HCT116 (cell line): Measurements from ENCODE around the gene DENND1C. TPM values are rescaled to one million over a fixed set of nuclear protein-coding genes. Genes with fewer than 3 reads are reported as not detected.

Experiments
- ATAC-seq: fragments of 200-7000 bp; cut with Tn5 transposase; 2 replicates; pipeline ENCODE4 v1.9.1; 2020; ENCODE audit warnings: mild to moderate bottlenecking, moderate library complexity
- BruUV-seq: library from RNA; stranded (reverse); fragments of 400-500 nt; replicated peaks from 2 replicates; lab custom pipeline; 2021; lab: Mats Ljungman, UMichigan
- CTCF ChIA-PET: fragments of 300-600 bp; sonication (Branson Sonifier 250); formaldehyde crosslinking; loops from one replicate; lab custom pipeline; 2021; ENCODE audit warnings: antibody characterized with exemption; lab: Charles Lee
- POLR2A ChIA-PET: fragments of 300-600, 350-600 bp; sonication (Branson Sonifier 250); formaldehyde crosslinking; loops from one replicate; lab custom pipeline; 2021; ENCODE audit warnings: antibody characterized with exemption; lab: Charles Lee
- RAD21 ChIA-PET, 2 experiments: fragments of 300-600 bp; sonication (Branson Sonifier 250); formaldehyde crosslinking; loops; one replicate each; lab custom pipeline; 2023; ENCODE audit warnings: low total read pairs in 2 of 2; ENCODE audit not compliant: uncharacterized antibody in 2 of 2, unreplicated experiment in 2 of 2, low non-redundant PET in 1 of 2; lab: Charles Lee
- DNase-seq: peaks from one replicate; pipeline ENCODE4 v3.0.0-alpha.2; 2010; ENCODE audit warnings: low read depth, low spot score
- H2AFZ ChIP-seq: fragments of 200-600 bp; shearing (Covaris generic), sonication (generic); 2 replicates; pipeline ENCODE4 v1.6.1; 2017; ENCODE audit warnings: low read depth, mixed run types, mixed read lengths, antibody characterized with exemption, low read length; ENCODE audit not compliant: poor library complexity, severe bottlenecking
- H3K27ac ChIP-seq: 2 replicates; pipeline ENCODE4 v1.5.1; 2012; ENCODE audit warnings: low read depth, low read length
- H3K27me3 ChIP-seq: fragments of 200-600 bp; sonication (generic); 2 replicates; pipeline ENCODE4 v1.6.1; 2016; ENCODE audit warnings: mixed run types, low read length, mixed read lengths; ENCODE audit not compliant: insufficient read depth
- H3K36me3 ChIP-seq, 2 experiments: fragments of 200-500 bp in 1 of 2; fragments of 200-600 bp in 1 of 2; sonication (Bioruptor generic) in 1 of 2; sonication (generic) in 1 of 2; 2 replicates each; pipeline versions ENCODE4 v1.5.1 to v1.6.1; 2014 to 2016; ENCODE audit warnings: low read length in 2 of 2, inconsistent platforms in 1 of 2, mixed read lengths in 1 of 2, mixed run types in 1 of 2; ENCODE audit not compliant: insufficient read depth in 2 of 2, control insufficient read depth in 1 of 2
- H3K4me1 ChIP-seq, 2 experiments: fragments of 200-600 bp in 1 of 2; sonication (generic) in 1 of 2; 2 replicates each; pipeline versions ENCODE4 v1.5.1 to v1.6.1; 2012 to 2017; ENCODE audit warnings: low read length in 2 of 2, inconsistent platforms in 1 of 2, mild to moderate bottlenecking in 1 of 2, mixed read lengths in 1 of 2, mixed run types in 1 of 2, moderate library complexity in 1 of 2; ENCODE audit not compliant: insufficient read depth in 2 of 2, control insufficient read depth in 1 of 2
- H3K4me2 ChIP-seq: fragments of 200-600 bp; sonication (generic); 2 replicates; pipeline ENCODE4 v1.6.1; 2017; ENCODE audit warnings: mixed run types, low read length, mixed read lengths
- H3K4me3 ChIP-seq, 2 experiments: fragments of 200-600 bp in 1 of 2; sonication (generic) in 1 of 2; replicated peaks in 1 of 2; 2 replicates each; pipeline ENCODE4 v1.5.1; 2011 to 2016; ENCODE audit warnings: low read length in 2 of 2, control low read depth in 1 of 2, low read depth in 1 of 2, mild to moderate bottlenecking in 1 of 2, mixed read lengths in 1 of 2, mixed run types in 1 of 2
- H3K79me2 ChIP-seq: fragments of 200-600 bp; sonication (generic); 2 replicates; pipeline ENCODE4 v1.6.1; 2017; ENCODE audit warnings: mild to moderate bottlenecking, mixed run types, low read length, moderate library complexity, mixed read lengths; ENCODE audit not compliant: insufficient read depth
- H3K9ac ChIP-seq: fragments of 200-600 bp; sonication (generic); 2 replicates; pipeline ENCODE4 v1.6.1; 2016; ENCODE audit warnings: low read length, mixed read lengths
- H3K9me2 ChIP-seq: fragments of 200-600 bp; sonication (generic), shearing (Covaris generic); 2 replicates; pipeline ENCODE4 v1.6.1; 2017; ENCODE audit warnings: mixed run types, mild to moderate bottlenecking, moderate library complexity; ENCODE audit not compliant: insufficient read depth
- H3K9me3 ChIP-seq, 2 experiments: fragments of 200-500 bp in 1 of 2; fragments of 200-600 bp in 1 of 2; sonication (Bioruptor generic) in 1 of 2; sonication (generic) in 1 of 2; 2 replicates each; pipeline ENCODE4 v1.6.1; 2014 to 2017; ENCODE audit warnings: low read length in 2 of 2, mixed read lengths in 2 of 2, inconsistent platforms in 1 of 2, low read depth in 1 of 2, mild to moderate bottlenecking in 1 of 2, mixed run types in 1 of 2, moderate library complexity in 1 of 2; ENCODE audit not compliant: control insufficient read depth in 1 of 2, insufficient read depth in 1 of 2
- H4K20me1 ChIP-seq: fragments of 200-600 bp; sonication (generic), shearing (Covaris generic); 2 replicates; pipeline ENCODE4 v1.6.1; 2017; ENCODE audit warnings: mixed run types, mild to moderate bottlenecking, moderate library complexity; ENCODE audit not compliant: insufficient read depth
- ATF3 ChIP-seq: IDR thresholded peaks from 2 replicates; pipeline ENCODE4 v1.6.1; 2012
- CBX3 ChIP-seq: IDR thresholded peaks from 2 replicates; pipeline ENCODE4 v1.6.1; 2012; ENCODE audit warnings: low read depth
- CEBPB ChIP-seq: IDR thresholded peaks from 2 replicates; pipeline ENCODE4 v1.6.1; 2012; ENCODE audit warnings: low read depth
- EZH2 ChIP-seq: fragments of 200-600 bp; sonication (generic); IDR thresholded peaks from 2 replicates; pipeline ENCODE4 v1.6.1; 2017; ENCODE audit warnings: antibody characterized with exemption, mixed run types
- EZH2phosphoT487 ChIP-seq: fragments of 200-600 bp; IDR thresholded peaks from 2 replicates; pipeline ENCODE4 v1.6.1; 2018; ENCODE audit warnings: antibody characterized with exemption, borderline replicate concordance
- FOSL1 ChIP-seq: IDR thresholded peaks from 2 replicates; pipeline ENCODE4 v1.6.1; 2012; ENCODE audit warnings: low read depth
- JUND ChIP-seq: IDR thresholded peaks from 2 replicates; pipeline ENCODE4 v1.6.1; 2012
- POLR2A ChIP-seq: IDR thresholded peaks from 2 replicates; pipeline ENCODE4 v1.7.0; 2011; ENCODE audit warnings: borderline replicate concordance; ENCODE audit not compliant: insufficient read depth, insufficient read length; ENCODE audit errors: extremely low read depth
- RAD21 ChIP-seq: IDR thresholded peaks from 2 replicates; pipeline ENCODE4 v1.6.1; 2012; ENCODE audit warnings: low read depth, mild to moderate bottlenecking
- REST ChIP-seq: IDR thresholded peaks from 2 replicates; pipeline ENCODE4 v1.6.1; 2012; ENCODE audit warnings: low read depth
- SIN3A ChIP-seq: IDR thresholded peaks from 2 replicates; pipeline ENCODE4 v1.6.1; 2012; ENCODE audit warnings: low read depth
- ZFX ChIP-seq: fragments of 450-650 bp; IDR thresholded peaks from 2 replicates; pipeline ENCODE4 v1.6.1; 2017
- ZNF274 ChIP-seq: fragments of 200-500 bp; sonication (Bioruptor generic); IDR thresholded peaks from 2 replicates; pipeline ENCODE4 v1.6.1; 2014; ENCODE audit warnings: mild to moderate bottlenecking, low read depth, low read length, inconsistent platforms
- intact Hi-C: fragments of 100-400 bp; cut with micrococcal nuclease; formaldehyde crosslinking; loops from 2 replicates; pipeline ENCODE4 v1.10.0; 2022
- total RNA-seq: library from RNA; stranded (reverse); gene quantifications from one replicate; pipeline ENCODE4 v1.2.1, GENCODE V29; 2021; ENCODE audit not compliant: unreplicated experiment

The DENND1C gene
- total RNA-seq, 1 experiment from 2014 or later, result 0.54 TPM

GRCh38 chr19:6528544-6529121, 47.0 kb upstream of the DENND1C start:
- ATAC-seq (no peak), DNase-seq (no peak)
- ChIA-PET CTCF (no interaction called here), RAD21 (interaction anchor here in 1 of 2 experiments (0.6 kb wide), 1 partner anchor 773 kb away, joined by 4 read pairs; no protein-coding TSS in a partner anchor), POLR2A (no interaction called here)
- H3K4me3 ChIP-seq, result no peak overlapping the region
- H3K27me3 ChIP-seq, result no peaks in the 10 kb centered on the region
- no peak overlapping the region for H3K9ac ChIP-seq
- peaks cover 10 to 30% of the 10 kb centered on the region in 2 experiments for H3K4me1 ChIP-seq
- no TSS peak for BruUV-seq
- no peak overlapping the region for H3K27ac ChIP-seq
- no peaks in the 10 kb centered on the region for H4K20me1 ChIP-seq
- H3K4me2 ChIP-seq, result no peak overlapping the region
- H3K79me2 ChIP-seq, result peaks cover 23% of the 10 kb centered on the region
- H3K9me3 ChIP-seq, result no peaks in the 10 kb centered on the region
- H3K9me2 ChIP-seq, result no peaks in the 10 kb centered on the region
- no peaks in the 10 kb centered on the region for H3K36me3 ChIP-seq
- H2AFZ ChIP-seq, result no peak overlapping the region
- intact Hi-C loops, result no loop called here
- TF ChIP-seq REST (no peak), FOSL1 (no peak), CEBPB (no peak), CBX3 (no peak), EZH2phosphoT487 (no peak), ZNF274 (no peak), JUND (no peak), RAD21 (no peak), ATF3 (no peak), SIN3A (no peak), EZH2 (no peak), POLR2A (no peak), ZFX (no peak)
